T-cell (primary cell): ENCODE results near the gene MYBPC3. TPM values are rescaled to one million over a fixed set of nuclear protein-coding genes. Genes with fewer than 3 reads are reported as not detected.

Experiments
- ATAC-seq, 4 experiments: fragments of 200-7000 bp in 3 of 4; fragments of 150-1000 bp in 1 of 4; cut with Tn5 transposase; replicated peaks in 1 of 4; 1 replicate in 3 of 4; 2 replicates in 1 of 4; pipeline ENCODE4 v1.10.0; 2021; ENCODE audit warnings: moderate library complexity in 3 of 4, mild to moderate bottlenecking in 2 of 4, moderate number of reproducible peaks in 1 of 4
- CTCF ChIA-PET, 2 donors: fragments of 300-600 bp; sonication (Branson Sonifier 250); formaldehyde crosslinking; loops; one replicate each; lab custom pipeline; 2022; ENCODE audit warnings: antibody characterized with exemption in 2 of 2; lab: Charles Lee
- POLR2A ChIA-PET, 2 donors: fragments of 300-600 bp; sonication (Branson Sonifier 250); formaldehyde crosslinking; loops; one replicate each; lab custom pipeline; 2022; ENCODE audit warnings: antibody characterized with exemption in 2 of 2; lab: Charles Lee
- DNase-seq, 35 experiments: peaks; one replicate each; pipeline versions ENCODE4 v3.0.0 to v3.0.0-alpha.2; 2013 to 2023
- H3K27ac ChIP-seq: one replicate; pipeline ENCODE4 v1.5.1; 2013; ENCODE audit warnings: low read length
- H3K27me3 ChIP-seq, 2 experiments: replicated peaks in 1 of 2; 1 replicate in 1 of 2; 2 replicates in 1 of 2; pipeline versions ENCODE4 v1.6.1 to v1.7.0; 2013; ENCODE audit warnings: low read length in 1 of 2, mixed read lengths in 1 of 2; ENCODE audit not compliant: control insufficient read depth in 2 of 2, insufficient read depth in 2 of 2; ENCODE audit errors: extremely low read depth in 1 of 2
- H3K36me3 ChIP-seq, 2 donors: 1 replicate in 1 of 2; 2 replicates in 1 of 2; pipeline versions ENCODE4 v1.6.1 to v1.7.0; 2013; ENCODE audit warnings: low read length in 1 of 2; ENCODE audit not compliant: control insufficient read depth in 2 of 2, insufficient read depth in 1 of 2; ENCODE audit errors: extremely low read depth in 1 of 2
- H3K4me1 ChIP-seq, 2 experiments: 1 replicate in 1 of 2; 2 replicates in 1 of 2; pipeline versions ENCODE4 v1.6.1 to v1.7.0; 2013; ENCODE audit warnings: low read length in 2 of 2, mixed read lengths in 1 of 2; ENCODE audit not compliant: insufficient read depth in 2 of 2, control insufficient read depth in 1 of 2; ENCODE audit errors: extremely low read depth in 1 of 2
- H3K4me3 ChIP-seq, 2 donors: 1 replicate in 1 of 2; 2 replicates in 1 of 2; pipeline versions ENCODE4 v1.5.1 to v1.7.0; 2013; ENCODE audit warnings: mild to moderate bottlenecking in 2 of 2, low read length in 1 of 2, moderate library complexity in 1 of 2; ENCODE audit not compliant: control insufficient read depth in 1 of 2; ENCODE audit errors: extremely low read depth in 1 of 2
- H3K9me3 ChIP-seq: 2 replicates; pipeline ENCODE4 v1.7.0; 2013
- H3K27ac Mint-ChIP-seq, 2 donors: one replicate each; pipeline ENCODE4 v1.8.0; 2020 to 2021; ENCODE audit warnings: mild to moderate bottlenecking in 2 of 2, mixed read lengths in 2 of 2
- H3K27me3 Mint-ChIP-seq, 2 donors: one replicate each; pipeline ENCODE4 v1.8.0; 2021 to 2022; ENCODE audit warnings: mixed read lengths in 2 of 2
- H3K36me3 Mint-ChIP-seq: one replicate; pipeline ENCODE4 v1.8.0; 2021; ENCODE audit warnings: mixed read lengths
- H3K4me1 Mint-ChIP-seq, 3 donors: one replicate each; pipeline ENCODE4 v1.8.0; 2020 to 2022; ENCODE audit warnings: mixed read lengths in 3 of 3, mild to moderate bottlenecking in 1 of 3
- H3K4me3 Mint-ChIP-seq, 3 donors: one replicate each; pipeline ENCODE4 v1.8.0; 2020 to 2022; ENCODE audit warnings: mild to moderate bottlenecking in 3 of 3, mixed read lengths in 3 of 3, moderate library complexity in 3 of 3
- H3K9me3 Mint-ChIP-seq, 3 donors: one replicate each; pipeline ENCODE4 v1.8.0; 2020 to 2022; ENCODE audit warnings: mixed read lengths in 3 of 3
- WGBS: methylation state at CpG from one replicate; pipeline ENCODE4 v1.1.5; 2013; ENCODE audit warnings: missing lambda C conversion rate; ENCODE audit not compliant: insufficient coverage; 5-methylcytosine and 5-hydroxymethylcytosine counted together
- total RNA-seq, 35 experiments: library from RNA in 6 of 35; stranded (reverse) in 6 of 35; fragments of 120-200 nt in 1 of 35; gene quantifications; one replicate each; pipeline versions ENCODE4 v1.2.1 to v1.2.4 and lab custom pipeline; 2013 to 2026

MYBPC3 gene
- total RNA-seq (not detected), total RNA-seq (lab: John Stamatoyannopoulos, UW) (0 to 1.0 (median 0.05) reads per million in 29 experiments)
- total RNA-seq (2013): 0.02 TPM

- Histone ChIP-seq H3K27ac (no peak within 1 kb of the TSS), H3K4me3 (no peak within 1 kb of the TSS), H3K27me3 (peaks cover 0 to 23% of the 10 kb centered on the region in 2 experiments), H3K9me3 (no peaks in the 10 kb centered on the region), H3K36me3 (no peaks in the 10 kb centered on the region), H3K4me1 (no peaks in the 10 kb centered on the region)
- ATAC-seq (no peak), DNase-seq (no peak)
- no peaks in the 10 kb centered on the region for H3K36me3 Mint-ChIP-seq
- WGBS: 70% methylated on average over 5 of the region's 5 CpGs
- H3K4me1 Mint-ChIP-seq: no peaks in the 10 kb centered on the region
- CTCF ChIA-PET: no interaction called here
- H3K27me3 Mint-ChIP-seq: no peaks in the 10 kb centered on the region
- no peak within 1 kb of the TSS for H3K4me3 Mint-ChIP-seq
- H3K27ac Mint-ChIP-seq: no peak within 1 kb of the TSS
- POLR2A ChIA-PET: no interaction called here
- H3K9me3 Mint-ChIP-seq: no peaks in the 10 kb centered on the region
Observed at GRCh38 chr11:47352556-47352955, at the start of gene MYBPC3. Gene MYBPC3, minus strand, starts transcription at chr11:47352702. Its CDS starts 55 bp downstream, at chr11:47352647.

DNA sequence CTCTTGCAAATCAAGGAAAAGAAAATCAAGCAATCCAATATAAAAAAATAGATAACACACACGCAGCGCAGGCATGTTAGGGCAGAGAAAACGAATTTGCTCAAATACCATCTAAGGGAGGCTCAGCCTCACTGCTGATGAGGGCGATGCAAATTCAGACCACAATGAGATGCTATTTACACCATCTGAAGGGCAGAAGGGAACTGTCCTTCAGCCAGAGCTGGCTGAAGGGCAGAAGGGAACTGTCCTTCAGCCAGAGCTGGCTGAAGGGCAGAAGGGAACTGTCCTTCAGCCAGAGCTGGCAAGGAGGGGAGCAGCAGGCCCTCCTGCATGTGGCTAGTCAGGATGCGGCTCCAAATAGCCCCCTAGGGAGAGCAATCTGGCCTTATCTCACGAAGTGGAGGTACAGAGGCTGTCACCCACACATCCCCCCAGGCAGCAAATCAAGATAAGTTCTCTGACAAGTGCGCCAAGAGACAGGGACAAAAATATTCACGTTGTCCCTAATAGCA, 48.3 kb upstream of the MYBPC3 start:
- Histone ChIP-seq H3K36me3 (no peaks in the 10 kb centered on the region), H3K4me1 (peaks cover 7 to 31% of the 10 kb centered on the region in 2 experiments), H3K9me3 (no peaks in the 10 kb centered on the region), H3K27ac (peak overlapping the region; percentile 56), H3K4me3 (peak overlapping the region; percentile 68 to 70), H3K27me3 (no peaks in the 10 kb centered on the region)
- H3K27ac Mint-ChIP-seq: peak overlapping the region; percentile 93 to 95
- ChIA-PET CTCF (interaction anchor here in 1 of 2 donors (2.3 kb wide), 1 partner anchor 26 kb away, joined by 12 read pairs; no protein-coding TSS in a partner anchor), POLR2A (interaction anchor here (0.6 to 1.3 kb wide), 5 partner anchors 9 to 367 kb away, joined by 3 to 10 read pairs (median 4); no protein-coding TSS in a partner anchor)
- H3K36me3 Mint-ChIP-seq: no peaks in the 10 kb centered on the region
- DNase-seq: no peak
- H3K4me1 Mint-ChIP-seq: peaks cover 23 to 30% (median 26%) of the 10 kb centered on the region in 3 donors
- ATAC-seq: peak; percentile 6 to 34 (median 11)
- H3K27me3 Mint-ChIP-seq: no peaks in the 10 kb centered on the region
- WGBS: 46% methylated on average over 4 of the region's 8 CpGs
- H3K4me3 Mint-ChIP-seq: peak overlapping the region; percentile 73 to 83 (median 78)
- no peaks in the 10 kb centered on the region for H3K9me3 Mint-ChIP-seq

- Histone ChIP-seq H3K36me3 (no peaks in the 10 kb centered on the region), H3K27me3 (no peaks in the 10 kb centered on the region), H3K4me3 (peak overlapping the region; percentile 68 to 70), H3K27ac (peak overlapping the region; percentile 67), H3K9me3 (no peaks in the 10 kb centered on the region), H3K4me1 (peaks cover 12 to 38% of the 10 kb centered on the region in 2 experiments)
- peak overlapping the region; percentile 77 to 84 (median 78) for H3K4me3 Mint-ChIP-seq
- H3K4me1 Mint-ChIP-seq: peaks cover 30 to 36% (median 33%) of the 10 kb centered on the region in 3 donors
- ChIA-PET CTCF (interaction anchor here in 1 of 2 donors (0.9 to 2.3 kb wide), 2 partner anchors 8 to 26 kb away, joined by 3 to 12 read pairs; partner anchors contain the start of gene SLC39A13), POLR2A (interaction anchor here (0.6 to 1.3 kb wide), 3 partner anchors 9 to 582 kb away, joined by 4 to 16 read pairs (median 10); no protein-coding TSS in a partner anchor)
- H3K9me3 Mint-ChIP-seq: no peaks in the 10 kb centered on the region
- peak overlapping the region; percentile 93 to 97 for H3K27ac Mint-ChIP-seq
- peak; percentile 83 to 88 (median 87) for ATAC-seq
- DNase-seq: peak in 16 of 35 experiments; percentile 26 to 58 (median 32)
- H3K36me3 Mint-ChIP-seq: no peaks in the 10 kb centered on the region
- 14% methylated on average over 10 of the region's 47 CpGs for WGBS
- H3K27me3 Mint-ChIP-seq: no peaks in the 10 kb centered on the region
Observed at GRCh38 chr11:47399860-47400767, 47.6 kb upstream of the MYBPC3 start.

DNA sequence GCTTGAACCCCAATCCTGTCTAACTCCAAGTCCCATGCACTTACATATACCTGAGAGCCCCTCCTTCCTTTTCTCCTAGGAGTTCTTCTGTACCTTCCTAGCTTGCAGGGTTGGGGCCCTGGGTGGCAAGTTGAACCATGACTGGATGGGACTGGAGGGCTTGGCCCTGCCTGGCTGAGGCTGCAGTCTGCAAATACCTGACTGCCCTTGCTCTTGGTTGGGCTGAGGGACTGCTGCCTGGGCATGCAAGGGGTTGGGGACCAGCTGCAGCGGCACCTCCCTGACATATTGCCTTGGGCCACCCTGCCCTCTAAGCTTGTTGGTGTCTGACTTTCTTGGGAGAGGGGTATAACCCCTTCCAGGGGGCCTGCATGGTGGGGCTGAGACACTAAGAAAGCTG, 46.0 kb upstream of the MYBPC3 start:
- Mint-ChIP-seq H3K4me3 (peak overlapping the region; percentile 17 to 78 (median 28)), H3K27me3 (no peaks in the 10 kb centered on the region), H3K27ac (peak overlapping the region; percentile 81 to 97), H3K4me1 (peaks cover 40 to 51% (median 47%) of the 10 kb centered on the region in 3 donors), H3K36me3 (no peaks in the 10 kb centered on the region), H3K9me3 (no peaks in the 10 kb centered on the region)
- ChIA-PET POLR2A (no interaction called here), CTCF (interaction anchor here in 1 of 2 donors (2.3 kb wide), 1 partner anchor 24 kb away, joined by 12 read pairs; no protein-coding TSS in a partner anchor)
- WGBS: no CpG with 5 or more reads among the region's 1 CpG
- H3K27ac ChIP-seq: no peak overlapping the region
- H3K27me3 ChIP-seq: no peaks in the 10 kb centered on the region
- H3K9me3 ChIP-seq: no peaks in the 10 kb centered on the region
- ATAC-seq: no peak
- H3K36me3 ChIP-seq: no peaks in the 10 kb centered on the region
- H3K4me1 ChIP-seq: peaks cover 20 to 54% of the 10 kb centered on the region in 2 experiments
- DNase-seq: no peak
- no peak overlapping the region for H3K4me3 ChIP-seq

GRCh38 chr11:47398011-47398410, 45.5 kb upstream of the MYBPC3 start:
- POLR2A ChIA-PET: no interaction called here
- peaks cover 22 to 59% of the 10 kb centered on the region in 2 experiments for H3K4me1 ChIP-seq

GRCh38 chr11:47396049-47396320, 43.5 kb upstream of the MYBPC3 start:
- Mint-ChIP-seq H3K27ac (peak overlapping the region; percentile 96 to 97), H3K4me1 (peaks cover 40 to 60% (median 48%) of the 10 kb centered on the region in 3 donors), H3K9me3 (no peaks in the 10 kb centered on the region), H3K36me3 (no peaks in the 10 kb centered on the region), H3K27me3 (no peaks in the 10 kb centered on the region), H3K4me3 (peak overlapping the region in 1 of 3 donors; percentile 67)
- ATAC-seq (no peak), DNase-seq (no peak)
- ChIA-PET CTCF (no interaction called here), POLR2A (no interaction called here)
- Histone ChIP-seq H3K4me1 (peaks cover 20 to 66% of the 10 kb centered on the region in 2 experiments), H3K9me3 (no peaks in the 10 kb centered on the region), H3K27me3 (no peaks in the 10 kb centered on the region), H3K4me3 (no peak overlapping the region), H3K27ac (peak overlapping the region; percentile 92), H3K36me3 (no peaks in the 10 kb centered on the region)
- no CpG with 5 or more reads among the region's 3 CpGs for WGBS

More at GRCh38 chr11:47398011-47398410, 45.5 kb upstream of the MYBPC3 start:
- H3K27me3 Mint-ChIP-seq: no peaks in the 10 kb centered on the region
- Histone ChIP-seq H3K27ac (no peak overlapping the region), H3K27me3 (no peaks in the 10 kb centered on the region), H3K4me3 (no peak overlapping the region), H3K9me3 (no peaks in the 10 kb centered on the region), H3K36me3 (no peaks in the 10 kb centered on the region)
- H3K9me3 Mint-ChIP-seq: no peaks in the 10 kb centered on the region
- no peak for ATAC-seq
- no peak overlapping the region for H3K4me3 Mint-ChIP-seq
- CTCF ChIA-PET: no interaction called here
- H3K4me1 Mint-ChIP-seq: peaks cover 40 to 54% (median 50%) of the 10 kb centered on the region in 3 donors
- H3K27ac Mint-ChIP-seq: peak overlapping the region; percentile 81 to 97
- no peak for DNase-seq
- no peaks in the 10 kb centered on the region for H3K36me3 Mint-ChIP-seq
- WGBS: 93% methylated on average over 3 of the region's 3 CpGs
